Liver (tissue), 10 donors: ENCODE measurements around the gene DDX23. TPM values are rescaled to one million over a fixed set of nuclear protein-coding genes. Genes with fewer than 3 reads are reported as not detected.
A peak's percentile ranks its signal among the peaks of the same experiment; 100 is the strongest.

Source experiments
- DNase-seq: peaks from one replicate; pipeline ENCODE4 v3.0.0-alpha.2; 2017; ENCODE audit warnings: low spot score
- H3K27ac ChIP-seq, 2 donors: one replicate each; pipeline ENCODE4 v1.7.0; 2013; ENCODE audit warnings: inconsistent platforms in 2 of 2, low read length in 2 of 2, control low read depth in 1 of 2, low read depth in 1 of 2, mild to moderate bottlenecking in 1 of 2
- H3K27me3 ChIP-seq, 4 donors: one replicate each; pipeline versions ENCODE4 v1.6.1 to v1.7.0; 2013; ENCODE audit warnings: low read length in 3 of 4, inconsistent platforms in 1 of 4, mild to moderate bottlenecking in 1 of 4, moderate library complexity in 1 of 4; ENCODE audit not compliant: control insufficient read depth in 4 of 4, insufficient read depth in 4 of 4
- H3K36me3 ChIP-seq, 4 donors: one replicate each; pipeline versions ENCODE4 v1.6.1 to v1.7.0; 2013; ENCODE audit warnings: low read length in 3 of 4, mild to moderate bottlenecking in 3 of 4, low read depth in 1 of 4, moderate library complexity in 1 of 4; ENCODE audit not compliant: control insufficient read depth in 4 of 4, insufficient read depth in 3 of 4
- H3K4me1 ChIP-seq, 4 donors: one replicate each; pipeline versions ENCODE4 v1.6.1 to v1.7.0; 2013; ENCODE audit warnings: low read length in 3 of 4, mild to moderate bottlenecking in 3 of 4, moderate library complexity in 1 of 4; ENCODE audit not compliant: control insufficient read depth in 4 of 4, insufficient read depth in 4 of 4
- H3K4me3 ChIP-seq, 3 donors: one replicate each; pipeline versions ENCODE4 v1.6.1 to v1.7.0; 2013; ENCODE audit warnings: low read length in 3 of 3, control low read depth in 1 of 3, low read depth in 1 of 3, mild to moderate bottlenecking in 1 of 3
- H3K9ac ChIP-seq, 2 donors: one replicate each; pipeline ENCODE4 v1.7.0; 2013; ENCODE audit warnings: low read length in 2 of 2, mild to moderate bottlenecking in 2 of 2, moderate library complexity in 2 of 2, control low read depth in 1 of 2, low read depth in 1 of 2
- H3K9me3 ChIP-seq, 4 donors: one replicate each; pipeline versions ENCODE4 v1.6.1 to v1.7.0; 2013; ENCODE audit warnings: low read length in 3 of 4; ENCODE audit not compliant: control insufficient read depth in 4 of 4
- ATF3 ChIP-seq: IDR thresholded peaks from 2 replicates; pipeline ENCODE4 v1.6.1; 2016; ENCODE audit warnings: antibody characterized with exemption
- EGR1 ChIP-seq, 2 donors: IDR thresholded peaks; 2 replicates each; pipeline ENCODE4 v1.6.1; 2016 to 2018; ENCODE audit warnings: antibody characterized with exemption in 2 of 2, low read depth in 2 of 2
- FOXA2 ChIP-seq: IDR thresholded peaks from 2 replicates; pipeline ENCODE4 v1.6.1; 2016; ENCODE audit warnings: antibody characterized with exemption
- HNF4A ChIP-seq, 2 donors: conservative IDR thresholded peaks; 2 replicates each; pipeline ENCODE4 v1.6.1; 2016; ENCODE audit warnings: antibody characterized with exemption in 2 of 2, mild to moderate bottlenecking in 2 of 2
- HNF4G ChIP-seq: IDR thresholded peaks from 2 replicates; pipeline ENCODE4 v1.6.1; 2016; ENCODE audit warnings: antibody characterized with exemption
- JUND ChIP-seq, 2 donors: IDR thresholded peaks; 2 replicates each; pipeline ENCODE4 v1.6.1; 2016; ENCODE audit warnings: antibody characterized with exemption in 2 of 2
- MAX ChIP-seq: IDR thresholded peaks from 2 replicates; pipeline ENCODE4 v1.6.1; 2016; ENCODE audit warnings: antibody characterized with exemption
- NR2F2 ChIP-seq: IDR thresholded peaks from 2 replicates; pipeline ENCODE4 v1.6.1; 2016; ENCODE audit warnings: antibody characterized with exemption
- REST ChIP-seq: IDR thresholded peaks from 2 replicates; pipeline ENCODE4 v1.6.1; 2016; ENCODE audit warnings: antibody characterized with exemption, mild to moderate bottlenecking
- RXRA ChIP-seq, 2 donors: IDR thresholded peaks; 2 replicates each; pipeline ENCODE4 v1.6.1; 2017 to 2018; ENCODE audit warnings: antibody characterized with exemption in 2 of 2, mild to moderate bottlenecking in 1 of 2
- SP1 ChIP-seq: IDR thresholded peaks from 2 replicates; pipeline ENCODE4 v1.6.1; 2018; ENCODE audit warnings: antibody characterized with exemption, mild to moderate bottlenecking
- YY1 ChIP-seq: IDR thresholded peaks from 2 replicates; pipeline ENCODE4 v1.6.1; 2016; ENCODE audit warnings: antibody characterized with exemption, mild to moderate bottlenecking
- WGBS: extraction: QIAGEN DNeasy Blood & Tissue Kit; methylation state at CpG from one replicate; pipeline ENCODE4 v1.1.7; 2013; 5-methylcytosine and 5-hydroxymethylcytosine counted together
- polyA plus RNA-seq, 2 donors: library from polyadenylated mRNA; stranded (reverse) in 1 of 2; unstranded in 1 of 2; fragments of 200-250 nt in 1 of 2; fragments of >200 nt in 1 of 2; fragmentation: Nextera tagmentation in 1 of 2; extraction: Ambion mirVana in 1 of 2; gene quantifications; one replicate each; pipeline versions ENCODE4 v1.2.1 to v1.2.3, GENCODE V29; 2013 to 2015
- small RNA-seq: library from RNA; depleted of rRNA; stranded (forward); fragments of <200 nt; gene quantifications from one replicate; pipeline ENCODE3, GENCODE V24; 2014
- total RNA-seq, 2 donors: library from RNA; depleted of rRNA; stranded (reverse); fragments of >200 nt; gene quantifications; one replicate each; pipeline ENCODE4 v1.2.3, GENCODE V29; 2014
- donor health status: healthy.
- donor health status: healthy.
- donor health status: healthy.
- donor health status: healthy.
- donor health status: healthy.

DDX23 gene
- total and polyA plus RNA-seq, 4 donors = 16.9 to 60.6 (median 29.7) TPM

DNA sequence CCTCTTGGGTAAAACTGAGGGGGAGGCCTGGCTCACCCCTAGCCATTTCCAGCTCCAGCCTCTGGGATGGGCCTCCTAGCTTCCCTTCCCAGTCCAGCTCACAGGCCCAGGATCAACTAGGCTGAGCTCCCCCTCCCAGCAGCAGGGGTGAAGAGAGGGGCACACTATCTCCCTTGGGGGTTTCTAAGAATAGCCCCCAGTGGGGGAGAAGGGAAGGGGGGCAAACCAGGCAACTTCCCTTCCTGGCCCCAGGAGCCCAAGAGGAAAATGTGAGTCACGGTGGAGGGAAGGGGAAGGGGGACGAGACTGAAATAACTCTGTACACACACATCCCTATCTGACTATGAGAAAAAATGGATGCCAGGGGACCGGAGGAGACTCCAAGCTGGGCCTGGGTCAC, 72.1 kb downstream of the DDX23 start:
- H3K4me3 ChIP-seq = no peak overlapping the region
- no peaks in the 10 kb centered on the region for H3K9me3 ChIP-seq
- H3K36me3 ChIP-seq = peaks cover 0 to 17% (median 7%) of the 10 kb centered on the region in 4 donors
- no peak for TF ChIP-seq RXRA (IDR thresholded peaks at IDR 0.05)
- TF ChIP-seq HNF4A (conservative IDR thresholded peaks at IDR 0.05) = no peak
- TF ChIP-seq SP1 = no peak
- no peak for TF ChIP-seq REST
- peak; percentile 24 for TF ChIP-seq NR2F2
- no peak for TF ChIP-seq EGR1 (IDR thresholded peaks at IDR 0.05; ENCODE audit: low read depth in 2 of 2)
- no peak for TF ChIP-seq YY1
- TF ChIP-seq HNF4G = no peak
- TF ChIP-seq FOXA2 = no peak
- no peak for TF ChIP-seq ATF3
- TF ChIP-seq JUND (IDR thresholded peaks at IDR 0.05) = peak; percentile 90 to 93
- no peak for TF ChIP-seq MAX
- no peaks in the 10 kb centered on the region for H3K27me3 ChIP-seq
- DNase-seq = no peak
- WGBS = 68% methylated on average over 3 of the region's 3 CpGs
- no peaks in the 10 kb centered on the region for H3K4me1 ChIP-seq
- H3K27ac ChIP-seq = no peak overlapping the region
- no peak overlapping the region for H3K9ac ChIP-seq

Small RNA genes within 50 kb of the gene (small RNA-seq; reads per million reads assigned to genes)
- not detected for gene RF00019
- not detected for gene RNU6-600P

Other genes with a start within 250 kb of the DDX23 start
- 10 to 100 TPM; 21.7 to 23.0 TPM for gene KANSL2, start 169.9 kb downstream of the DDX23 start, total RNA-seq
- gene KANSL2, start 169.9 kb downstream of the DDX23 start, polyA plus RNA-seq = 1 to 10 TPM; 7.0 to 7.9 TPM
- gene CCNT1, start 135.5 kb downstream of the DDX23 start, total RNA-seq = 10 to 100 TPM; 15.9 to 18.2 TPM
- 1 to 10 TPM; 3.2 to 4.9 TPM for gene CCNT1, start 135.5 kb downstream of the DDX23 start, polyA plus RNA-seq
- 10 to 100 TPM; 12.7 to 30.5 TPM for gene ADCY6, start 63.1 kb downstream of the DDX23 start, total RNA-seq
- gene ADCY6, start 63.1 kb downstream of the DDX23 start, polyA plus RNA-seq = 1 to 10 TPM; 4.3 to 8.2 TPM
- 1 to 10 TPM; 1.4 to 1.9 TPM for gene CACNB3, start 33.7 kb downstream of the DDX23 start, total RNA-seq
- under 1 TPM; 0.92 to 0.93 TPM for gene CACNB3, start 33.7 kb downstream of the DDX23 start, polyA plus RNA-seq
- gene RND1, start 13.7 kb upstream of the DDX23 start, total RNA-seq = 1 to 10 TPM; 7.7 to 8.5 TPM
- gene RND1, start 13.7 kb upstream of the DDX23 start, polyA plus RNA-seq = 10 to 100 TPM in 1 of 2 donors, 1 to 10 TPM in 1; 8.5 to 16.5 TPM
- 10 to 100 TPM; 28.6 to 37.3 TPM for gene FKBP11, start 73.3 kb upstream of the DDX23 start, total RNA-seq
- gene FKBP11, start 73.3 kb upstream of the DDX23 start, polyA plus RNA-seq = 100 to 1,000 TPM in 1 of 2 donors, 10 to 100 TPM in 1; 92.5 to 162 TPM
- gene ARF3, start 105.3 kb upstream of the DDX23 start, total RNA-seq = 10 to 100 TPM; 17.1 to 21.6 TPM
- gene ARF3, start 105.3 kb upstream of the DDX23 start, polyA plus RNA-seq = 10 to 100 TPM; 14.1 to 29.5 TPM
- gene WNT10B, start 119.6 kb upstream of the DDX23 start, total RNA-seq = under 1 TPM in 1 of 2 donors, not detected in 1; 0.08 TPM
- under 1 TPM in 1 of 2 donors, not detected in 1; 0.05 TPM for gene WNT10B, start 119.6 kb upstream of the DDX23 start, polyA plus RNA-seq
- gene WNT1, start 126.2 kb upstream of the DDX23 start, total RNA-seq = not detected
- not detected for gene WNT1, start 126.2 kb upstream of the DDX23 start, polyA plus RNA-seq
- gene DDN, start 147.2 kb upstream of the DDX23 start, total RNA-seq = under 1 TPM in 1 of 2 donors, not detected in 1; 0.09 TPM
- gene DDN, start 147.2 kb upstream of the DDX23 start, polyA plus RNA-seq = not detected
- 10 to 100 TPM; 18.3 to 23.4 TPM for gene PRKAG1, start 166.6 kb upstream of the DDX23 start, total RNA-seq
- 10 to 100 TPM; 15.5 to 31.5 TPM for gene PRKAG1, start 166.6 kb upstream of the DDX23 start, polyA plus RNA-seq
- 10 to 100 TPM; 39.6 to 53.8 TPM for gene KMT2D, start 208.6 kb upstream of the DDX23 start, total RNA-seq
- 10 to 100 TPM in 1 of 2 donors, 1 to 10 TPM in 1; 4.5 to 10.3 TPM for gene KMT2D, start 208.6 kb upstream of the DDX23 start, polyA plus RNA-seq
- 1 to 10 TPM in 1 of 2 donors, not detected in 1; 1.2 TPM for gene RHEBL1, start 217.8 kb upstream of the DDX23 start, total RNA-seq
- under 1 TPM; 0.29 to 0.36 TPM for gene RHEBL1, start 217.8 kb upstream of the DDX23 start, polyA plus RNA-seq
- gene DHH, start 242.6 kb upstream of the DDX23 start, total RNA-seq = under 1 TPM; 0.08 to 0.09 TPM
- gene DHH, start 242.6 kb upstream of the DDX23 start, polyA plus RNA-seq = under 1 TPM in 1 of 2 donors, not detected in 1; 0.09 TPM